ENCODE data around the gene SUGCT. TPM values are rescaled to one million over a fixed set of nuclear protein-coding genes. Genes with fewer than 3 reads are reported as not detected.

Gene SUGCT
- total RNA-seq, 1 experiment from 2014 or later, result 4.6 TPM

DNA sequence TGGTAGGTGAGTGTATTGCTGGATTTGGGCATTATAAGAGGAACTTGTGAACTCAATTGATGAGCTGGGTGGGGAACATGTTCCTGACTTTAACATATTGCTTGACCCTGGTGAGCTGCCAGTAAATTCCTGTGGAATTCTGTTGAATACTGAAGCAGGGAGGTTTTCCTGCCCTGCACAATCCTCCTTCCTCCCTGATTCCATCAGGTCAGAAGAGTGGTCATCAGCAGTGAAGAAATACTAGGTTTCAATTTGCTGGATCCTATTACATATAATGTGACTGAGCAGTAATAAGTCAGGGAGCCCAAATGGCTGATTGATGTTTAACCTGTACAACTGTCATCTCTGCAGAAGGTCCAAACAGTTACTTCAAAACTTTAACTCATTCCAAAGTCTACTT lies 581.2 kb downstream of the SUGCT start:
- ATAC-seq (no peak), DNase-seq (ENCODE audit: low spot score) (no peak)
- ChIA-PET CTCF (interaction anchor here (0.9 to 1.2 kb wide), 2 partner anchors 12 to 287 kb away, joined by 3 read pairs; no protein-coding TSS in a partner anchor), POLR2A (no interaction called here)
- Mint-ChIP-seq H3K27me3 (ENCODE audit: low read depth) (peaks cover 4% of the 10 kb centered on the region; the same call in 1 of the 2 replicates), H3K4me3 (no peak overlapping the region), H3K27ac (0 out of 2 replicates have a peak overlapping the region, but pooled peaks have one; percentile 3), H3K36me3 (peaks cover 4% of the 10 kb centered on the region; the same call in 1 of the 2 replicates), H3K4me1 (peaks cover 41% of the 10 kb centered on the region), H3K9me3 (peaks cover 7% of the 10 kb centered on the region; the same call in 1 of the 2 replicates)
- TF ChIP-seq ZBTB21 (CRISPR knock-in tag; IDR thresholded peaks at IDR 0.05; ENCODE audit: borderline replicate concordance) (no peak), TCF7 (CRISPR knock-in tag; IDR thresholded peaks at IDR 0.05; ENCODE audit: low read depth) (no peak), ETV6 (CRISPR knock-in tag; IDR thresholded peaks at IDR 0.05) (no peak)

- Mint-ChIP-seq H3K27me3 (ENCODE audit: low read depth) (peaks cover 4% of the 10 kb centered on the region; the same call in 1 of the 2 replicates), H3K4me1 (peaks cover 52% of the 10 kb centered on the region), H3K9me3 (peaks cover 4% of the 10 kb centered on the region; the same call in 1 of the 2 replicates), H3K36me3 (peaks cover 4% of the 10 kb centered on the region; the same call in 1 of the 2 replicates), H3K4me3 (peak overlapping the region; percentile 40), H3K27ac (peak overlapping the region; percentile 95)
- ATAC-seq (peak; percentile 99), DNase-seq (ENCODE audit: low spot score) (peak; percentile 75)
- TF ChIP-seq, protein P1, sequence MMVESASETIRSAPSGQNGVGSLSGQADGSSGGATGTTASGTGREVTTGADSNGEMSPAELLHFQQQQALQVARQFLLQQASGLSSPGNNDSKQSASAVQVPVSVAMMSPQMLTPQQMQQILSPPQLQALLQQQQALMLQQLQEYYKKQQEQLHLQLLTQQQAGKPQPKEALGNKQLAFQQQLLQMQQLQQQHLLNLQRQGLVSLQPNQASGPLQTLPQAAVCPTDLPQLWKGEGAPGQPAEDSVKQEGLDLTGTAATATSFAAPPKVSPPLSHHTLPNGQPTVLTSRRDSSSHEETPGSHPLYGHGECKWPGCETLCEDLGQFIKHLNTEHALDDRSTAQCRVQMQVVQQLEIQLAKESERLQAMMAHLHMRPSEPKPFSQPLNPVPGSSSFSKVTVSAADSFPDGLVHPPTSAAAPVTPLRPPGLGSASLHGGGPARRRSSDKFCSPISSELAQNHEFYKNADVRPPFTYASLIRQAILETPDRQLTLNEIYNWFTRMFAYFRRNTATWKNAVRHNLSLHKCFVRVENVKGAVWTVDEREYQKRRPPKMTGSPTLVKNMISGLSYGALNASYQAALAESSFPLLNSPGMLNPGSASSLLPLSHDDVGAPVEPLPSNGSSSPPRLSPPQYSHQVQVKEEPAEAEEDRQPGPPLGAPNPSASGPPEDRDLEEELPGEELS (CRISPR knock-in tag; IDR thresholded peaks at IDR 0.05), result 0 out of 2 replicates have a peak, but pooled peaks have one; percentile 45
- TF ChIP-seq, protein P2, sequence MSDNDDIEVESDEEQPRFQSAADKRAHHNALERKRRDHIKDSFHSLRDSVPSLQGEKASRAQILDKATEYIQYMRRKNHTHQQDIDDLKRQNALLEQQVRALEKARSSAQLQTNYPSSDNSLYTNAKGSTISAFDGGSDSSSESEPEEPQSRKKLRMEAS (CRISPR knock-in tag; IDR thresholded peaks at IDR 0.05), result peak; percentile 59; the same call in 1 of the 2 replicates
- TF ChIP-seq ATF2 (CRISPR knock-in tag; IDR thresholded peaks at IDR 0.05; ENCODE audit: borderline replicate concordance, low read depth) (no peak), TP53 (CRISPR knock-in tag; IDR thresholded peaks at IDR 0.05) (peak; percentile 100), ZBTB43 (CRISPR knock-in tag; IDR thresholded peaks at IDR 0.05) (peak; percentile 32; the same call in 1 of the 2 replicates), ZNF138 (CRISPR knock-in tag; conservative IDR thresholded peaks at IDR 0.05) (no peak), ZNF263 (CRISPR knock-in tag; IDR thresholded peaks at IDR 0.05; ENCODE audit: low read depth) (no peak), SP1 (CRISPR knock-in tag; conservative IDR thresholded peaks at IDR 0.05) (peak; percentile 61), ETV6 (CRISPR knock-in tag; IDR thresholded peaks at IDR 0.05) (0 out of 2 replicates have a peak, but pooled peaks have one; percentile 24)
- CTCF ChIA-PET, result interaction anchor here (0.7 kb wide), 1 partner anchor 10 kb away, joined by 3 read pairs; no protein-coding TSS in a partner anchor
- POLR2A ChIA-PET, result no interaction called here
Observed at GRCh38 chr7:40717242-40717641, 582.4 kb downstream of the SUGCT start.

- Mint-ChIP-seq H3K4me3 (no peak overlapping the region), H3K27ac (no peak overlapping the region), H3K9me3 (peaks cover 4% of the 10 kb centered on the region; the same call in 1 of the 2 replicates), H3K27me3 (ENCODE audit: low read depth) (peaks cover 4% of the 10 kb centered on the region; the same call in 1 of the 2 replicates), H3K36me3 (peaks cover 4% of the 10 kb centered on the region; the same call in 1 of the 2 replicates), H3K4me1 (peaks cover 44% of the 10 kb centered on the region)
- DNase-seq (ENCODE audit: low spot score), result no peak
- ChIA-PET POLR2A (no interaction called here), CTCF (no interaction called here)
- TF ChIP-seq AFF4 (CRISPR knock-in tag; IDR thresholded peaks at IDR 0.05; ENCODE audit: borderline replicate concordance) (no peak), ZBTB43 (CRISPR knock-in tag; IDR thresholded peaks at IDR 0.05) (no peak)
- no peak for ATAC-seq
Observed at GRCh38 chr7:40720416-40720815, 585.6 kb downstream of the SUGCT start.
